ENCODE results near the gene INSR. TPM values are rescaled to one million over a fixed set of nuclear protein-coding genes. Genes with fewer than 3 reads are reported as not detected.

The INSR gene
- total and polyA plus RNA-seq, 12 donors, result 20.2 to 157 (median 99.0) TPM

GRCh38 chr19:7101498-7102253 lies 192.5 kb downstream of the INSR start:
- intact Hi-C loops (cut with DNase I), result loop anchor here in 8 of 10 donors (1.0 to 10.0 kb wide), 7 partner anchors 46 to 696 kb away; partner anchors contain the start of gene MCEMP1 (in 1 of the 8)
- H3K9me3 ChIP-seq, result peaks cover 0 to 15% (median 0%) of the 10 kb centered on the region in 11 donors
- H3K27ac ChIP-seq, result no peak overlapping the region
- no peak for TF ChIP-seq CTCF (IDR thresholded peaks at IDR 0.05)
- ATAC-seq (no peak), DNase-seq (no peak)
- no peak overlapping the region for H3K4me3 ChIP-seq
- peaks cover 0 to 23% (median 7%) of the 10 kb centered on the region in 9 donors for H3K4me1 ChIP-seq
- no peaks in the 10 kb centered on the region for H3K27me3 ChIP-seq
- no peaks in the 10 kb centered on the region for H3K36me3 ChIP-seq
- 62 to 65% methylated on average over 19 of the region's 19 CpGs for WGBS, 2 donors

- intact Hi-C loops (cut with DNase I), result loop anchor here in 1 of 10 donors (5.0 kb wide), 2 partner anchors 357 to 1322 kb away; no protein-coding TSS in a partner anchor
- ATAC-seq (no peak), DNase-seq (no peak)
- no peak for TF ChIP-seq CTCF (IDR thresholded peaks at IDR 0.05)
- peaks cover 0 to 21% (median 7%) of the 10 kb centered on the region in 9 donors for H3K4me1 ChIP-seq
- peak overlapping the region; percentile 46 to 89 (median 64) for H3K4me3 ChIP-seq
- 12 to 13% methylated on average over 9 of the region's 9 CpGs for WGBS, 2 donors
- H3K27ac ChIP-seq, result peak overlapping the region; percentile 83 to 99 (median 94)
- peaks cover 0 to 36% (median 6%) of the 10 kb centered on the region in 11 donors for H3K9me3 ChIP-seq
- peaks cover 0 to 5% (median 0%) of the 10 kb centered on the region in 9 donors for H3K36me3 ChIP-seq
- no peaks in the 10 kb centered on the region for H3K27me3 ChIP-seq
Measured at GRCh38 chr19:7099597-7099921, 194.7 kb downstream of the INSR start.

- peak overlapping the region; percentile 46 to 89 (median 64) for H3K4me3 ChIP-seq
- ATAC-seq (peak; percentile 94 to 98 (median 96)), DNase-seq (peak; percentile 93 to 95)
- intact Hi-C loops (cut with DNase I), result loop anchor here in 1 of 10 donors (5.0 kb wide), 2 partner anchors 357 to 1322 kb away; no protein-coding TSS in a partner anchor
- H3K9me3 ChIP-seq, result peaks cover 0 to 42% (median 8%) of the 10 kb centered on the region in 11 donors
- H3K4me1 ChIP-seq, result peaks cover 0 to 18% (median 7%) of the 10 kb centered on the region in 9 donors
- no peaks in the 10 kb centered on the region for H3K27me3 ChIP-seq
- peaks cover 0 to 5% (median 0%) of the 10 kb centered on the region in 9 donors for H3K36me3 ChIP-seq
- no peak for TF ChIP-seq CTCF (IDR thresholded peaks at IDR 0.05)
- 0 to 1% methylated on average over 78 of the region's 78 CpGs for WGBS, 2 donors
- H3K27ac ChIP-seq, result peak overlapping the region; percentile 83 to 99 (median 94)
Measured at GRCh38 chr19:7098701-7099596, 195.3 kb downstream of the INSR start.

DNA sequence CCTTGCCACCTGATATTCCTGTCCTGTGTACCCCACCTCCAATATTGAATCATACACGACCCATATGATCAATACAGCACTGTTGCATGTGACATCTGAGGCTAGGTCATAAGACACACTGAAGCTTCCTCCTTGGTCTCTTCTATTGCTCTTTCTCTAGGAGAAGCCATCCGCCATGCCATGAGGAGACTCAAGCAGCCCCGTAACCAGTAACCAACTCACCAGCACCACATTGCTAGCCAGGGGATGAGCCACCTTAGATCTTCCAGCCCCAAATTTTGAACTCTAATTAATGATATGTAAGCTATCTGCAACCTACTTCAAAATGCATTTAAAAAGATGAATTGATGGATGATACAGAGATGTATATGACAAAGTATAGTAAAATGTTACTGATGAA lies 196.1 kb downstream of the INSR start:
- TF ChIP-seq CTCF (IDR thresholded peaks at IDR 0.05), result no peak

More for the DNA sequence above, 196.1 kb downstream of the INSR start:
- peak overlapping the region in 7 of 10 donors; percentile 83 to 99 (median 94) for H3K27ac ChIP-seq
- intact Hi-C loops (cut with DNase I), result loop anchor here in 1 of 10 donors (5.0 kb wide), 2 partner anchors 356 to 1321 kb away; no protein-coding TSS in a partner anchor
- no peaks in the 10 kb centered on the region for H3K27me3 ChIP-seq
- H3K4me1 ChIP-seq, result peaks cover 0 to 18% (median 7%) of the 10 kb centered on the region in 9 donors
- 99% methylated on average over 3 of the region's 3 CpGs for WGBS, 2 donors
- ATAC-seq (no peak), DNase-seq (no peak)
- peaks cover 0 to 51% (median 14%) of the 10 kb centered on the region in 11 donors for H3K9me3 ChIP-seq
- H3K36me3 ChIP-seq, result peaks cover 0 to 5% (median 0%) of the 10 kb centered on the region in 9 donors
- peak overlapping the region in 7 of 10 donors; percentile 47 to 89 (median 66) for H3K4me3 ChIP-seq

Measured in heart right ventricle (tissue), 16 donors.